Activated CD4-positive, alpha-beta T cell treated with anti-CD3 and anti-CD28 coated beads, Interleukin-10, Interleukin-2, amounts not matched to agents 100 ng/mL and 50 ng/mL, durations not matched to agents 16 hours and 8 hours (primary cell): ENCODE data around the gene MYH16.
"Not testable (repeated sequence)": the region's sequence is repeated elsewhere in the genome, so short reads cannot be mapped to it uniquely, and the experiment has no call there.

Source experiments
- DNase-seq: peaks from one replicate; pipeline ENCODE4 v3.0.0-alpha.2; 2020

The MYH16 gene

GRCh38 chr7:99309111-99309510, 36.5 kb downstream of the MYH16 start:
- DNase-seq: no peak

- DNase-seq: no peak
These were observed 37.4 kb downstream of the MYH16 start for GRCh38 chr7:99310004-99310403.

- no peak for DNase-seq
These were observed 39.1 kb downstream of the MYH16 start for GRCh38 chr7:99311702-99312101.

- peak; percentile 78 for DNase-seq
These were observed 39.9 kb downstream of the MYH16 start for GRCh38 chr7:99312316-99313203.

- no peak for DNase-seq
These were observed 40.5 kb downstream of the MYH16 start for GRCh38 chr7:99313204-99313573.

- peak; percentile 85 for DNase-seq
These were observed 41.9 kb downstream of the MYH16 start for GRCh38 chr7:99314504-99314903.

- no peak for DNase-seq
These were observed 47.7 kb downstream of the MYH16 start for GRCh38 chr7:99320371-99320770.

GRCh38 chr7:99322659-99323058, 50.0 kb downstream of the MYH16 start:
- not testable (repeated sequence) for DNase-seq

GRCh38 chr7:99324559-99324958, 51.9 kb downstream of the MYH16 start:
- DNase-seq: no peak

- DNase-seq: no peak
These were observed 52.4 kb downstream of the MYH16 start for GRCh38 chr7:99325001-99325493.

- peak; percentile 94 for DNase-seq
These were observed 53.2 kb downstream of the MYH16 start, which contains the start of gene ARPC1A for GRCh38 chr7:99325592-99326407. ARPC1A (plus strand) TSS chr7:99325898; CDS start chr7:99333354, 7,456 bp downstream.

- DNase-seq: no peak
These were observed 53.8 kb downstream of the MYH16 start for GRCh38 chr7:99326408-99326782.

GRCh38 chr7:99330314-99330961, 57.8 kb downstream of the MYH16 start:
- DNase-seq: peak; percentile 78

GRCh38 chr7:99331002-99331401, 58.4 kb downstream of the MYH16 start:
- DNase-seq: peak; percentile 17

- DNase-seq: no peak
These were observed 67.0 kb downstream of the MYH16 start for GRCh38 chr7:99339595-99339994.

- DNase-seq: no peak
These were observed 68.0 kb downstream of the MYH16 start for GRCh38 chr7:99340659-99341058.

GRCh38 chr7:99344061-99344647, 71.5 kb downstream of the MYH16 start:
- DNase-seq: peak; percentile 12

- not testable (repeated sequence) for DNase-seq
These were observed 78.0 kb downstream of the MYH16 start for GRCh38 chr7:99350641-99351040.

- no peak for DNase-seq
These were observed 79.6 kb downstream of the MYH16 start for GRCh38 chr7:99352247-99352646.

- DNase-seq: no peak
These were observed 82.5 kb downstream of the MYH16 start for GRCh38 chr7:99355098-99355497.

GRCh38 chr7:99357701-99358490, 85.3 kb downstream of the MYH16 start:
- no peak for DNase-seq

- not testable (repeated sequence) for DNase-seq
These were observed 85.9 kb downstream of the MYH16 start for GRCh38 chr7:99358521-99358920.
